SU-DHL-6 (cell line): ENCODE data around the gene BCL2.

Experiments
- EZH2phosphoT487 ChIP-seq: fragments of 200-600 bp; sonication (generic), shearing (Covaris generic); conservative IDR thresholded peaks from 2 replicates; pipeline ENCODE4 v1.6.1; 2018; ENCODE audit warnings: mild to moderate bottlenecking, antibody characterized with exemption, low read length, moderate library complexity, mixed read lengths
- TF ChIP-seq, protein P1 (sequence below): fragments of 200-600 bp; sonication (generic); IDR thresholded peaks from one replicate; pipeline ENCODE4 v1.5.1; 2017; ENCODE audit warnings: antibody characterized with exemption, mild to moderate bottlenecking, low read length, moderate library complexity; ENCODE audit not compliant: insufficient read depth, poor library complexity, severe bottlenecking

DNA sequence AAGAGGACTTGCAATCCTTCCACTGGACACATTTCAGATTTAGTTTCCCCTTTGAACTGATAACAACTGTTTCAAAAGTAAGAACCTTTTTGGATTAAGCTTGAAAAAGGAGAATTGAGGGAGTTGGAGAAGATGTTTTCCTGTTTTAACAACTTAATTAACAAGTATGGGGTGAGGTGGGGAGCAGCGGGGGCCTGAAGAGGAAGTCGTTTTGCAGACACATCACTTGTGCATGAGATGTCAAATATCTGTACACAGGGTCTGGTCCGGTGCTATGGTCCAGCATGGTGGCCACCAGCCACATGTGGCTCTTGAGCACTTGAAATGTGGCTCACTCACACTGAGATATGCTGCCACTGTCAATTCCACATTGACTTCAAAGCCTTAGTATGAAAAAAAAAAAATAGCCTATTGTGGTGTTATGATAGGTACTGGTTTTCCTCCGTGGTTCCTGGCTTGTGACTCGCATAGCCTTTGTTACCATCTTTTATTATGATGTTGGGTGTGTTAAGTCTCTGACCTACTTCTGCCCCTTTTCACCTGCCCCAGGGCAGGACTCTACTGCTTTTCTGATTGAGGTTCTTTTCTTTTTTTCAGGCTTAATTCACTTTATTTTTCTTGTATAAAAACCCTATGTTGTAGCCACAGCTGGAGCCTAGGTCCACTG is 205.5 kb downstream of the BCL2 start:
- TF ChIP-seq, protein P1, sequence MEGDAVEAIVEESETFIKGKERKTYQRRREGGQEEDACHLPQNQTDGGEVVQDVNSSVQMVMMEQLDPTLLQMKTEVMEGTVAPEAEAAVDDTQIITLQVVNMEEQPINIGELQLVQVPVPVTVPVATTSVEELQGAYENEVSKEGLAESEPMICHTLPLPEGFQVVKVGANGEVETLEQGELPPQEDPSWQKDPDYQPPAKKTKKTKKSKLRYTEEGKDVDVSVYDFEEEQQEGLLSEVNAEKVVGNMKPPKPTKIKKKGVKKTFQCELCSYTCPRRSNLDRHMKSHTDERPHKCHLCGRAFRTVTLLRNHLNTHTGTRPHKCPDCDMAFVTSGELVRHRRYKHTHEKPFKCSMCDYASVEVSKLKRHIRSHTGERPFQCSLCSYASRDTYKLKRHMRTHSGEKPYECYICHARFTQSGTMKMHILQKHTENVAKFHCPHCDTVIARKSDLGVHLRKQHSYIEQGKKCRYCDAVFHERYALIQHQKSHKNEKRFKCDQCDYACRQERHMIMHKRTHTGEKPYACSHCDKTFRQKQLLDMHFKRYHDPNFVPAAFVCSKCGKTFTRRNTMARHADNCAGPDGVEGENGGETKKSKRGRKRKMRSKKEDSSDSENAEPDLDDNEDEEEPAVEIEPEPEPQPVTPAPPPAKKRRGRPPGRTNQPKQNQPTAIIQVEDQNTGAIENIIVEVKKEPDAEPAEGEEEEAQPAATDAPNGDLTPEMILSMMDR, result no peak
- no peak for TF ChIP-seq EZH2phosphoT487
